GM12878 (cell line): ENCODE data around the gene CIAO2B. TPM values are rescaled to one million over a fixed set of nuclear protein-coding genes. Genes with fewer than 3 reads are reported as not detected.

Experiments
- CBX5 ChIP-seq: sonication (generic); IDR thresholded peaks from 2 replicates; pipeline ENCODE4 v1.6.1; 2016; ENCODE audit warnings: low read depth, moderate library complexity, mild to moderate bottlenecking, inconsistent platforms
- DPF2 ChIP-seq: fragments of 450-650 bp; IDR thresholded peaks from 2 replicates; pipeline ENCODE4 v1.6.1; 2017; ENCODE audit warnings: mild to moderate bottlenecking
- ETV6 ChIP-seq, 2 experiments: fragments of 450-650 bp in 1 of 2; IDR thresholded peaks in 1 of 2; conservative IDR thresholded peaks in 1 of 2; 2 replicates each; pipeline ENCODE4 v1.6.1; 2014; ENCODE audit warnings: antibody characterized with exemption in 1 of 2, borderline replicate concordance in 1 of 2, low read depth in 1 of 2, mild to moderate bottlenecking in 1 of 2, moderate library complexity in 1 of 2
- FOXK2 ChIP-seq: fragments of 450-650 bp; IDR thresholded peaks from 2 replicates; pipeline ENCODE4 v1.6.1; 2017; ENCODE audit warnings: mild to moderate bottlenecking, moderate library complexity
- FOXM1 ChIP-seq: IDR thresholded peaks from 2 replicates; pipeline ENCODE4 v1.6.1; 2012; ENCODE audit warnings: low read depth, mild to moderate bottlenecking, inconsistent platforms, low read length, moderate library complexity
- IKZF1 ChIP-seq: fragments of 450-650 bp; conservative IDR thresholded peaks from 2 replicates; pipeline ENCODE4 v1.6.1; 2017; ENCODE audit warnings: antibody characterized with exemption, mild to moderate bottlenecking
- PML ChIP-seq: IDR thresholded peaks from 2 replicates; pipeline ENCODE4 v1.6.1; 2012; ENCODE audit warnings: low read length, inconsistent platforms
- RAD51 ChIP-seq: fragments of 450-650 bp; IDR thresholded peaks from 2 replicates; pipeline ENCODE4 v1.6.1; 2016; ENCODE audit warnings: moderate library complexity, mild to moderate bottlenecking, inconsistent platforms
- RBBP5 ChIP-seq: fragments of 200-600 bp; sonication (generic); conservative IDR thresholded peaks from 2 replicates; pipeline ENCODE4 v1.6.1; 2016
- SMC3 ChIP-seq: IDR thresholded peaks from 2 replicates; pipeline ENCODE4 v1.6.1; 2011; ENCODE audit warnings: low read length, improper control_type of control experiment, borderline replicate concordance
- STAT3 ChIP-seq: IDR thresholded peaks from 2 replicates; pipeline ENCODE4 v1.6.1; 2011; ENCODE audit warnings: low read depth, low read length, improper control_type of control experiment
- TARDBP ChIP-seq: IDR thresholded peaks from 2 replicates; pipeline ENCODE4 v1.6.1; 2016; ENCODE audit warnings: borderline replicate concordance
- YBX1 ChIP-seq: fragments of 450-650 bp; IDR thresholded peaks from 2 replicates; pipeline ENCODE4 v1.6.1; 2016; ENCODE audit warnings: antibody characterized with exemption
- YY1 ChIP-seq: IDR thresholded peaks from 2 replicates; pipeline ENCODE4 v1.6.1; 2011; ENCODE audit warnings: low read depth, mild to moderate bottlenecking, low read length
- polyA plus RNA-seq, 11 experiments: library from polyadenylated mRNA; depleted of rRNA in 4 of 11; unstranded in 6 of 11; stranded (reverse) in 5 of 11; fragments of >200 nt; fragmentation: Nextera tagmentation in 4 of 11; fragmentation: Illumina TruSeq in 1 of 11; extraction: Ambion mirVana in 4 of 11; extraction: Trizol in 1 of 11; gene quantifications; 1 replicate in 1 of 11; 2 replicates in 10 of 11; pipeline versions ENCODE4 v1.2.1 to v1.2.3, GENCODE V29; 2011 to 2016; ENCODE audit warnings: inconsistent platforms in 2 of 11, missing spikeins in 2 of 11, low read depth in 1 of 11
- total RNA-seq, 4 experiments: library from RNA; depleted of rRNA in 3 of 4; stranded (reverse); fragments of >200 nt in 3 of 4; fragmentation: Illumina TruSeq in 1 of 4; extraction: Trizol in 1 of 4; gene quantifications; 2 replicates each; pipeline versions ENCODE4 v1.2.1 to v1.2.3, GENCODE V29; 2013 to 2021
- TF ChIP-seq, protein P1 (sequence below): IDR thresholded peaks from 2 replicates; pipeline ENCODE4 v1.6.1; 2012; ENCODE audit warnings: mild to moderate bottlenecking, low read depth, low read length
- TF ChIP-seq, protein P2 (sequence below): fragments of 450-650 bp; IDR thresholded peaks from 2 replicates; pipeline ENCODE4 v1.6.1; 2016; ENCODE audit warnings: mild to moderate bottlenecking
- TF ChIP-seq, protein P3 (sequence below): IDR thresholded peaks from 2 replicates; pipeline ENCODE4 v1.6.1; 2012; ENCODE audit warnings: low read depth, low read length, improper control_type of control experiment
- TF ChIP-seq, protein P4 (sequence below): fragments of 450-650 bp; IDR thresholded peaks from 2 replicates; pipeline ENCODE4 v1.6.1; 2016; ENCODE audit warnings: mild to moderate bottlenecking, moderate library complexity, borderline replicate concordance
- TF ChIP-seq, protein P5 (sequence below): IDR thresholded peaks from 2 replicates; pipeline ENCODE4 v1.6.1; 2011; ENCODE audit warnings: borderline replicate concordance, low read depth, mild to moderate bottlenecking, moderate library complexity, low read length; ENCODE audit not compliant: insufficient read depth, poor library complexity, severe bottlenecking

The CIAO2B gene
- total and polyA plus RNA-seq, 10 of the 15 experiments (the other 5 are each of a cell fraction or from before 2014, with no cell fraction given): 76.4 to 241 (median 138) TPM

DNA sequence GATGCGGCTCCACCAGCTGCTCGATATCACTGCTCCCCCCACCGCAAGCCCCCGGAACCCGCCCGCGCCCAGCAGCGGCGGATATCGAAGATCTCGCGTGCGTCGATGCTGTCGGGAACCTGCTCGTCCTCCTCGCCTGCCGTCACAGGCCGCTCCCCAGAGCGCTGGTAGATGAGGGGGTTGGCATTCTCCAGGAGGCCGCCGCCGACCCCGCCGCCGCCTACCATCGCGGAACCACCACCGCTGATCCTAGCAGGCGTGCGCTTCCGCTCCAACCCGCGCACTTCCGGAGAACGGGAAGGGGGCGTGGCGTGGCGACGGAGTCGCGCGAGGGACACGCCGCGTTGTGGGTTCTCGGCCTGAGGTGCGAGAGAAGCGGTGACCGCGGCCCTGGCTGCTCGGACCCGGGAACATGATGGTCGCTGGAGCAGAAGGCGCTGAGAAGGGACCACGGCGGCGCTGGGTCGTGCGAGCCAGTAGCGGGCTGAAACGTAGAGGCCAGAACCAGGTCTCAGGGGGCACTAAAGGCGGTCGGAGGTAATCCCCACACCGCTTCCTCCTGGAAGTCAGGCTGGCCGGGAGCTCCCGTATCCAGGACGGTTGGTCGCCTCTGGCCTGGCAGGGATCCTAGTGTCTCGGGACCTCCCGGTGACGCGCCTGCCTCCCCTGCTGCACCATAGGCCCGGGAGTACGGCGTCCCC is at the start of gene CIAO2B (continued):
- TF ChIP-seq YBX1: no peak
- TF ChIP-seq TARDBP: no peak
- peak; percentile 91 for TF ChIP-seq IKZF1
- TF ChIP-seq RBBP5: no peak
- TF ChIP-seq, protein P1, sequence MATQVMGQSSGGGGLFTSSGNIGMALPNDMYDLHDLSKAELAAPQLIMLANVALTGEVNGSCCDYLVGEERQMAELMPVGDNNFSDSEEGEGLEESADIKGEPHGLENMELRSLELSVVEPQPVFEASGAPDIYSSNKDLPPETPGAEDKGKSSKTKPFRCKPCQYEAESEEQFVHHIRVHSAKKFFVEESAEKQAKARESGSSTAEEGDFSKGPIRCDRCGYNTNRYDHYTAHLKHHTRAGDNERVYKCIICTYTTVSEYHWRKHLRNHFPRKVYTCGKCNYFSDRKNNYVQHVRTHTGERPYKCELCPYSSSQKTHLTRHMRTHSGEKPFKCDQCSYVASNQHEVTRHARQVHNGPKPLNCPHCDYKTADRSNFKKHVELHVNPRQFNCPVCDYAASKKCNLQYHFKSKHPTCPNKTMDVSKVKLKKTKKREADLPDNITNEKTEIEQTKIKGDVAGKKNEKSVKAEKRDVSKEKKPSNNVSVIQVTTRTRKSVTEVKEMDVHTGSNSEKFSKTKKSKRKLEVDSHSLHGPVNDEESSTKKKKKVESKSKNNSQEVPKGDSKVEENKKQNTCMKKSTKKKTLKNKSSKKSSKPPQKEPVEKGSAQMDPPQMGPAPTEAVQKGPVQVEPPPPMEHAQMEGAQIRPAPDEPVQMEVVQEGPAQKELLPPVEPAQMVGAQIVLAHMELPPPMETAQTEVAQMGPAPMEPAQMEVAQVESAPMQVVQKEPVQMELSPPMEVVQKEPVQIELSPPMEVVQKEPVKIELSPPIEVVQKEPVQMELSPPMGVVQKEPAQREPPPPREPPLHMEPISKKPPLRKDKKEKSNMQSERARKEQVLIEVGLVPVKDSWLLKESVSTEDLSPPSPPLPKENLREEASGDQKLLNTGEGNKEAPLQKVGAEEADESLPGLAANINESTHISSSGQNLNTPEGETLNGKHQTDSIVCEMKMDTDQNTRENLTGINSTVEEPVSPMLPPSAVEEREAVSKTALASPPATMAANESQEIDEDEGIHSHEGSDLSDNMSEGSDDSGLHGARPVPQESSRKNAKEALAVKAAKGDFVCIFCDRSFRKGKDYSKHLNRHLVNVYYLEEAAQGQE: no peak
- peak in 1 of 2 experiments; percentile 20; a peak in 1 of 4 replicates for TF ChIP-seq ETV6 (conservative IDR thresholded peaks at IDR 0.05 in 1 of 2, IDR thresholded peaks at IDR 0.05 in 1 of 2; ENCODE audit: borderline replicate concordance in 1 of 2, low read depth in 1 of 2)
- no peak; the same call in 1 of the 2 replicates for TF ChIP-seq FOXK2
- TF ChIP-seq, protein P2, sequence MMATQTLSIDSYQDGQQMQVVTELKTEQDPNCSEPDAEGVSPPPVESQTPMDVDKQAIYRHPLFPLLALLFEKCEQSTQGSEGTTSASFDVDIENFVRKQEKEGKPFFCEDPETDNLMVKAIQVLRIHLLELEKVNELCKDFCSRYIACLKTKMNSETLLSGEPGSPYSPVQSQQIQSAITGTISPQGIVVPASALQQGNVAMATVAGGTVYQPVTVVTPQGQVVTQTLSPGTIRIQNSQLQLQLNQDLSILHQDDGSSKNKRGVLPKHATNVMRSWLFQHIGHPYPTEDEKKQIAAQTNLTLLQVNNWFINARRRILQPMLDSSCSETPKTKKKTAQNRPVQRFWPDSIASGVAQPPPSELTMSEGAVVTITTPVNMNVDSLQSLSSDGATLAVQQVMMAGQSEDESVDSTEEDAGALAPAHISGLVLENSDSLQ: no peak
- TF ChIP-seq YY1: peak; percentile 77
- TF ChIP-seq, protein P3, sequence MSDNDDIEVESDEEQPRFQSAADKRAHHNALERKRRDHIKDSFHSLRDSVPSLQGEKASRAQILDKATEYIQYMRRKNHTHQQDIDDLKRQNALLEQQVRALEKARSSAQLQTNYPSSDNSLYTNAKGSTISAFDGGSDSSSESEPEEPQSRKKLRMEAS: peak; percentile 20; the same call in 1 of the 2 replicates
- peak; percentile 23; the same call in 1 of the 2 replicates for TF ChIP-seq PML
- TF ChIP-seq STAT3: no peak
- no peak for TF ChIP-seq FOXM1
- TF ChIP-seq, protein P4, sequence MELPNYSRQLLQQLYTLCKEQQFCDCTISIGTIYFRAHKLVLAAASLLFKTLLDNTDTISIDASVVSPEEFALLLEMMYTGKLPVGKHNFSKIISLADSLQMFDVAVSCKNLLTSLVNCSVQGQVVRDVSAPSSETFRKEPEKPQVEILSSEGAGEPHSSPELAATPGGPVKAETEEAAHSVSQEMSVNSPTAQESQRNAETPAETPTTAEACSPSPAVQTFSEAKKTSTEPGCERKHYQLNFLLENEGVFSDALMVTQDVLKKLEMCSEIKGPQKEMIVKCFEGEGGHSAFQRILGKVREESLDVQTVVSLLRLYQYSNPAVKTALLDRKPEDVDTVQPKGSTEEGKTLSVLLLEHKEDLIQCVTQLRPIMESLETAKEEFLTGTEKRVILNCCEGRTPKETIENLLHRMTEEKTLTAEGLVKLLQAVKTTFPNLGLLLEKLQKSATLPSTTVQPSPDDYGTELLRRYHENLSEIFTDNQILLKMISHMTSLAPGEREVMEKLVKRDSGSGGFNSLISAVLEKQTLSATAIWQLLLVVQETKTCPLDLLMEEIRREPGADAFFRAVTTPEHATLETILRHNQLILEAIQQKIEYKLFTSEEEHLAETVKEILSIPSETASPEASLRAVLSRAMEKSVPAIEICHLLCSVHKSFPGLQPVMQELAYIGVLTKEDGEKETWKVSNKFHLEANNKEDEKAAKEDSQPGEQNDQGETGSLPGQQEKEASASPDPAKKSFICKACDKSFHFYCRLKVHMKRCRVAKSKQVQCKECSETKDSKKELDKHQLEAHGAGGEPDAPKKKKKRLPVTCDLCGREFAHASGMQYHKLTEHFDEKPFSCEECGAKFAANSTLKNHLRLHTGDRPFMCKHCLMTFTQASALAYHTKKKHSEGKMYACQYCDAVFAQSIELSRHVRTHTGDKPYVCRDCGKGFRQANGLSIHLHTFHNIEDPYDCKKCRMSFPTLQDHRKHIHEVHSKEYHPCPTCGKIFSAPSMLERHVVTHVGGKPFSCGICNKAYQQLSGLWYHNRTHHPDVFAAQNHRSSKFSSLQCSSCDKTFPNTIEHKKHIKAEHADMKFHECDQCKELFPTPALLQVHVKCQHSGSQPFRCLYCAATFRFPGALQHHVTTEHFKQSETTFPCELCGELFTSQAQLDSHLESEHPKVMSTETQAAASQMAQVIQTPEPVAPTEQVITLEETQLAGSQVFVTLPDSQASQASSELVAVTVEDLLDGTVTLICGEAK: peak; percentile 90
- no peak for TF ChIP-seq RAD51
- no peak for TF ChIP-seq CBX5
- peak; percentile 86 for TF ChIP-seq DPF2
- TF ChIP-seq SMC3: 0 out of 2 replicates have a peak, but pooled peaks have one; percentile 9
- TF ChIP-seq, protein P5, sequence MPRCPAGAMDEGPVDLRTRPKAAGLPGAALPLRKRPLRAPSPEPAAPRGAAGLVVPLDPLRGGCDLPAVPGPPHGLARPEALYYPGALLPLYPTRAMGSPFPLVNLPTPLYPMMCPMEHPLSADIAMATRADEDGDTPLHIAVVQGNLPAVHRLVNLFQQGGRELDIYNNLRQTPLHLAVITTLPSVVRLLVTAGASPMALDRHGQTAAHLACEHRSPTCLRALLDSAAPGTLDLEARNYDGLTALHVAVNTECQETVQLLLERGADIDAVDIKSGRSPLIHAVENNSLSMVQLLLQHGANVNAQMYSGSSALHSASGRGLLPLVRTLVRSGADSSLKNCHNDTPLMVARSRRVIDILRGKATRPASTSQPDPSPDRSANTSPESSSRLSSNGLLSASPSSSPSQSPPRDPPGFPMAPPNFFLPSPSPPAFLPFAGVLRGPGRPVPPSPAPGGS: peak; percentile 14
